AG04450 (cell line): ENCODE measurements around the gene GALNT13. TPM values are rescaled to one million over a fixed set of nuclear protein-coding genes. Genes with fewer than 3 reads are reported as not detected.

Source experiments
- CTCF ChIA-PET: fragments of 300-600, 350-600 bp; formaldehyde crosslinking; extraction: SDS; loops from one replicate; lab custom pipeline; 2022; ENCODE audit warnings: antibody characterized with exemption, inconsistent platforms; lab: Charles Lee
- POLR2A ChIA-PET: fragments of 350-600 bp; formaldehyde crosslinking; extraction: SDS; loops from one replicate; lab custom pipeline; 2021; ENCODE audit warnings: antibody characterized with exemption, inconsistent platforms; lab: Yijun Ruan, JAX
- DNase-seq: peaks from one replicate; pipeline ENCODE4 v3.0.0-alpha.2; 2011; ENCODE audit warnings: low read depth, low spot score
- H3K27ac ChIP-seq: one replicate; pipeline ENCODE4 v1.5.1; 2012; ENCODE audit warnings: low read depth, low read length, control low read depth
- H3K27me3 ChIP-seq: one replicate; pipeline ENCODE4 v1.6.0; 2012; ENCODE audit warnings: low read length; ENCODE audit not compliant: control insufficient read depth, insufficient read depth
- H3K4me3 ChIP-seq: 2 replicates; pipeline ENCODE4 v1.5.1; 2011; ENCODE audit warnings: mild to moderate bottlenecking, low read depth, low read length, control low read depth
- H3K9me3 ChIP-seq: 2 replicates; pipeline ENCODE4 v1.5.1; 2012; ENCODE audit warnings: low read length; ENCODE audit not compliant: control insufficient read depth, insufficient read depth
- CTCF ChIP-seq: IDR thresholded peaks from 2 replicates; pipeline ENCODE4 v1.5.1; 2011; ENCODE audit warnings: low read depth, low read length, control low read depth, inconsistent platforms
- polyA plus RNA-seq: library from polyadenylated mRNA; depleted of rRNA; stranded (reverse); fragments of >200 nt; gene quantifications from 2 replicates; pipeline ENCODE4 v1.2.3, GENCODE V29; 2011

GALNT13 gene
- polyA plus RNA-seq, 1 experiment = not detected

- H3K9me3 ChIP-seq = peaks cover 6% of the 10 kb centered on the region; the same call in 1 of the 2 replicates
- H3K27ac ChIP-seq = no peak overlapping the region
- no peak for DNase-seq
- no peaks in the 10 kb centered on the region for H3K27me3 ChIP-seq
- TF ChIP-seq CTCF = no peak
- ChIA-PET POLR2A (no interaction called here), CTCF (no interaction called here)
- H3K4me3 ChIP-seq = no peak overlapping the region
Measured at GRCh38 chr2:154490530-154490929, 618.8 kb downstream of the GALNT13 start.

DNA sequence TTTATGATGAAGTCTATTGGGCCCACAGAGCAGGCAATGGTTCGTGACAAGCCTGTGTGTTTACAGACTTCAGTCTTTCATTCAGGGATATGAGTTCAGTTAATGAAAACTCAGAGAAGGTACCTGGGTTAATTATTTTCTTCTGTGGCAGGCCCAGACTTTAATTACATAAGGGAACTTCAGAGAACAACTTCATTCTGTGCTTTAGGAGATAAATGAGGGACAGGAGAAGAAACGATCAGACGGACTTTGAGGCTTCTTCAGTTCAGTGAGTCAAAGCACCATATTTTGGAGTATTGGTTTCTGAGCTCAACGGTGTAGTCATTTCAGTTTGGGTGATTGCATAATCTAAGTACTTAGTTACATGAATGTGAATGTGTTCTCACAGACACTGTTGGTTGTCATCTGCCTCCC, 623.7 kb downstream of the GALNT13 start:
- ChIA-PET POLR2A (no interaction called here), CTCF (no interaction called here)
- no peak overlapping the region for H3K4me3 ChIP-seq
- TF ChIP-seq CTCF = no peak
- peaks cover 3% of the 10 kb centered on the region; the same call in 1 of the 2 replicates for H3K9me3 ChIP-seq
- no peak for DNase-seq
- no peak overlapping the region for H3K27ac ChIP-seq
- no peaks in the 10 kb centered on the region for H3K27me3 ChIP-seq

GRCh38 chr2:154497019-154497418, 625.3 kb downstream of the GALNT13 start:
- Histone ChIP-seq H3K27ac (no peak overlapping the region), H3K4me3 (no peak overlapping the region), H3K27me3 (no peaks in the 10 kb centered on the region), H3K9me3 (peaks cover 3% of the 10 kb centered on the region; the same call in 1 of the 2 replicates)
- ChIA-PET POLR2A (no interaction called here), CTCF (no interaction called here)
- TF ChIP-seq CTCF = no peak
- DNase-seq = no peak
